ENCODE data around the gene C3orf20. TPM values are rescaled to one million over a fixed set of nuclear protein-coding genes. Genes with fewer than 3 reads are reported as not detected.
A peak's percentile ranks its signal among the peaks of the same experiment; 100 is the strongest.

Gene C3orf20
- total RNA-seq, 1 experiment from 2014 or later, result not detected

GRCh38 chr3:14789640-14790285, 114.8 kb downstream of the C3orf20 start:
- Histone ChIP-seq H3K79me2 (ENCODE audit: low read length) (no peaks in the 10 kb centered on the region), H3K4me1 (ENCODE audit: low read length) (no peaks in the 10 kb centered on the region), H3K9me2 (replicated peaks; ENCODE audit: insufficient read depth, low read length) (no peaks in the 10 kb centered on the region), H3K9me3 (ENCODE audit: low read length) (no peaks in the 10 kb centered on the region), H3K9ac (ENCODE audit: low read length) (no peak overlapping the region), H2AFZ (ENCODE audit: low read length) (no peak overlapping the region), H3K4me3 (ENCODE audit: low read length) (no peak overlapping the region), H3K36me3 (ENCODE audit: insufficient read depth, low read length) (no peaks in the 10 kb centered on the region), H3K4me2 (ENCODE audit: low read depth, low read length, poor library complexity, severe bottlenecking) (no peak overlapping the region), H3K27ac (ENCODE audit: low read length) (no peak overlapping the region), H3K27me3 (ENCODE audit: low read length) (no peaks in the 10 kb centered on the region), H4K20me1 (ENCODE audit: insufficient read depth, low read depth, low read length) (no peaks in the 10 kb centered on the region)
- no peak for DNase-seq

- Histone ChIP-seq H3K27me3 (ENCODE audit: low read length) (no peaks in the 10 kb centered on the region), H2AFZ (ENCODE audit: low read length) (no peak overlapping the region), H4K20me1 (ENCODE audit: insufficient read depth, low read depth, low read length) (no peaks in the 10 kb centered on the region), H3K9ac (ENCODE audit: low read length) (no peak overlapping the region), H3K36me3 (ENCODE audit: insufficient read depth, low read length) (no peaks in the 10 kb centered on the region), H3K27ac (ENCODE audit: low read length) (no peak overlapping the region), H3K9me2 (replicated peaks; ENCODE audit: insufficient read depth, low read length) (no peaks in the 10 kb centered on the region), H3K9me3 (ENCODE audit: low read length) (no peaks in the 10 kb centered on the region), H3K4me2 (ENCODE audit: low read depth, low read length, poor library complexity, severe bottlenecking) (no peak overlapping the region), H3K79me2 (ENCODE audit: low read length) (no peaks in the 10 kb centered on the region), H3K4me1 (ENCODE audit: low read length) (no peaks in the 10 kb centered on the region), H3K4me3 (ENCODE audit: low read length) (no peak overlapping the region)
- peak; percentile 82 for DNase-seq
Observed at GRCh38 chr3:14791343-14791945, 116.5 kb downstream of the C3orf20 start.

- H3K9me2 ChIP-seq (replicated peaks; ENCODE audit: insufficient read depth, low read length), result no peaks in the 10 kb centered on the region
- no peaks in the 10 kb centered on the region for H3K4me1 ChIP-seq (ENCODE audit: low read length)
- no peaks in the 10 kb centered on the region for H3K36me3 ChIP-seq (ENCODE audit: insufficient read depth, low read length)
- H2AFZ ChIP-seq (ENCODE audit: low read length), result no peak overlapping the region
- H3K79me2 ChIP-seq (ENCODE audit: low read length), result no peaks in the 10 kb centered on the region
- no peak overlapping the region for H3K9ac ChIP-seq (ENCODE audit: low read length)
- H3K4me2 ChIP-seq (ENCODE audit: low read depth, low read length, poor library complexity, severe bottlenecking), result no peak overlapping the region
- no peaks in the 10 kb centered on the region for H4K20me1 ChIP-seq (ENCODE audit: insufficient read depth, low read depth, low read length)
- H3K9me3 ChIP-seq (ENCODE audit: low read length), result no peaks in the 10 kb centered on the region
- no peak for DNase-seq
- no peak overlapping the region for H3K27ac ChIP-seq (ENCODE audit: low read length)
- no peak overlapping the region for H3K4me3 ChIP-seq (ENCODE audit: low read length)
- no peaks in the 10 kb centered on the region for H3K27me3 ChIP-seq (ENCODE audit: low read length)
Observed at GRCh38 chr3:14792691-14793121, 117.8 kb downstream of the C3orf20 start.

GRCh38 chr3:14793126-14793857, 118.4 kb downstream of the C3orf20 start:
- no peaks in the 10 kb centered on the region for H3K36me3 ChIP-seq (ENCODE audit: insufficient read depth, low read length)
- no peaks in the 10 kb centered on the region for H3K9me2 ChIP-seq (replicated peaks; ENCODE audit: insufficient read depth, low read length)
- no peak overlapping the region for H3K27ac ChIP-seq (ENCODE audit: low read length)

GRCh38 chr3:14793858-14794234, 118.9 kb downstream of the C3orf20 start:
- Histone ChIP-seq H3K4me2 (ENCODE audit: low read depth, low read length, poor library complexity, severe bottlenecking) (no peak overlapping the region), H3K9ac (ENCODE audit: low read length) (no peak overlapping the region), H3K36me3 (ENCODE audit: insufficient read depth, low read length) (no peaks in the 10 kb centered on the region), H3K9me3 (ENCODE audit: low read length) (no peaks in the 10 kb centered on the region), H3K4me1 (ENCODE audit: low read length) (no peaks in the 10 kb centered on the region), H2AFZ (ENCODE audit: low read length) (no peak overlapping the region), H3K27ac (ENCODE audit: low read length) (no peak overlapping the region), H3K9me2 (replicated peaks; ENCODE audit: insufficient read depth, low read length) (no peaks in the 10 kb centered on the region), H4K20me1 (ENCODE audit: insufficient read depth, low read depth, low read length) (no peaks in the 10 kb centered on the region), H3K79me2 (ENCODE audit: low read length) (no peaks in the 10 kb centered on the region), H3K4me3 (ENCODE audit: low read length) (no peak overlapping the region), H3K27me3 (ENCODE audit: low read length) (no peaks in the 10 kb centered on the region)
- no peak for DNase-seq

More at GRCh38 chr3:14793126-14793857, 118.4 kb downstream of the C3orf20 start:
- H3K27me3 ChIP-seq (ENCODE audit: low read length), result no peaks in the 10 kb centered on the region
- no peaks in the 10 kb centered on the region for H3K9me3 ChIP-seq (ENCODE audit: low read length)
- H3K4me2 ChIP-seq (ENCODE audit: low read depth, low read length, poor library complexity, severe bottlenecking), result no peak overlapping the region
- no peaks in the 10 kb centered on the region for H3K79me2 ChIP-seq (ENCODE audit: low read length)
- no peak overlapping the region for H2AFZ ChIP-seq (ENCODE audit: low read length)
- no peak overlapping the region for H3K9ac ChIP-seq (ENCODE audit: low read length)
- no peaks in the 10 kb centered on the region for H4K20me1 ChIP-seq (ENCODE audit: insufficient read depth, low read depth, low read length)
- H3K4me3 ChIP-seq (ENCODE audit: low read length), result no peak overlapping the region
- DNase-seq, result no peak
- H3K4me1 ChIP-seq (ENCODE audit: low read length), result no peaks in the 10 kb centered on the region

- no peaks in the 10 kb centered on the region for H3K27me3 ChIP-seq (ENCODE audit: low read length)
- H3K4me1 ChIP-seq (ENCODE audit: low read length), result no peaks in the 10 kb centered on the region
- no peaks in the 10 kb centered on the region for H3K9me3 ChIP-seq (ENCODE audit: low read length)
- no peaks in the 10 kb centered on the region for H3K79me2 ChIP-seq (ENCODE audit: low read length)
- no peaks in the 10 kb centered on the region for H3K9me2 ChIP-seq (replicated peaks; ENCODE audit: insufficient read depth, low read length)
- H2AFZ ChIP-seq (ENCODE audit: low read length), result no peak overlapping the region
- no peaks in the 10 kb centered on the region for H4K20me1 ChIP-seq (ENCODE audit: insufficient read depth, low read depth, low read length)
- H3K27ac ChIP-seq (ENCODE audit: low read length), result no peak overlapping the region
- H3K4me3 ChIP-seq (ENCODE audit: low read length), result no peak overlapping the region
- H3K9ac ChIP-seq (ENCODE audit: low read length), result no peak overlapping the region
- no peak overlapping the region for H3K4me2 ChIP-seq (ENCODE audit: low read depth, low read length, poor library complexity, severe bottlenecking)
- H3K36me3 ChIP-seq (ENCODE audit: insufficient read depth, low read length), result no peaks in the 10 kb centered on the region
- DNase-seq, result no peak
Observed at GRCh38 chr3:14794435-14794834, 119.5 kb downstream of the C3orf20 start.

- H3K79me2 ChIP-seq (ENCODE audit: low read length), result no peaks in the 10 kb centered on the region
- no peaks in the 10 kb centered on the region for H3K9me2 ChIP-seq (replicated peaks; ENCODE audit: insufficient read depth, low read length)
- H3K4me3 ChIP-seq (ENCODE audit: low read length), result no peak overlapping the region
- H2AFZ ChIP-seq (ENCODE audit: low read length), result no peak overlapping the region
- no peaks in the 10 kb centered on the region for H4K20me1 ChIP-seq (ENCODE audit: insufficient read depth, low read depth, low read length)
- H3K27me3 ChIP-seq (ENCODE audit: low read length), result no peaks in the 10 kb centered on the region
- H3K4me2 ChIP-seq (ENCODE audit: low read depth, low read length, poor library complexity, severe bottlenecking), result no peak overlapping the region
- DNase-seq, result no peak
- no peaks in the 10 kb centered on the region for H3K4me1 ChIP-seq (ENCODE audit: low read length)
- H3K9ac ChIP-seq (ENCODE audit: low read length), result no peak overlapping the region
- H3K9me3 ChIP-seq (ENCODE audit: low read length), result no peaks in the 10 kb centered on the region
- no peaks in the 10 kb centered on the region for H3K36me3 ChIP-seq (ENCODE audit: insufficient read depth, low read length)
- no peak overlapping the region for H3K27ac ChIP-seq (ENCODE audit: low read length)
Observed at GRCh38 chr3:14795996-14796395, 121.1 kb downstream of the C3orf20 start.

GRCh38 chr3:14796403-14797077, 121.6 kb downstream of the C3orf20 start:
- Histone ChIP-seq H3K4me3 (ENCODE audit: low read length) (no peak overlapping the region), H3K4me2 (ENCODE audit: low read depth, low read length, poor library complexity, severe bottlenecking) (no peak overlapping the region), H3K79me2 (ENCODE audit: low read length) (no peaks in the 10 kb centered on the region), H2AFZ (ENCODE audit: low read length) (no peak overlapping the region), H3K9me3 (ENCODE audit: low read length) (no peaks in the 10 kb centered on the region), H3K27ac (ENCODE audit: low read length) (no peak overlapping the region), H3K9me2 (replicated peaks; ENCODE audit: insufficient read depth, low read length) (no peaks in the 10 kb centered on the region), H4K20me1 (ENCODE audit: insufficient read depth, low read depth, low read length) (no peaks in the 10 kb centered on the region), H3K9ac (ENCODE audit: low read length) (no peak overlapping the region), H3K27me3 (ENCODE audit: low read length) (no peaks in the 10 kb centered on the region), H3K4me1 (ENCODE audit: low read length) (no peaks in the 10 kb centered on the region), H3K36me3 (ENCODE audit: insufficient read depth, low read length) (no peaks in the 10 kb centered on the region)
- no peak for DNase-seq

Measured in Karpas-422 (cell line).